OCI-LY1 (cell line): ENCODE results near the gene ZKSCAN8.
A peak's percentile ranks its signal among the peaks of the same experiment; 100 is the strongest.

Experiments
- H2AFZ ChIP-seq: fragments of 200-600 bp; sonication (generic), shearing (Covaris generic); 2 replicates; pipeline ENCODE4 v1.6.0; 2014; ENCODE audit warnings: antibody characterized with exemption, mild to moderate bottlenecking, low read length
- H3F3A ChIP-seq: fragments of 200-600 bp; sonication (generic), shearing (Covaris generic); 2 replicates; pipeline ENCODE4 v1.6.0; 2014; ENCODE audit warnings: mild to moderate bottlenecking, antibody characterized with exemption, low read length, moderate library complexity; ENCODE audit not compliant: insufficient read depth
- H3K27ac ChIP-seq: fragments of 200-600 bp; sonication (generic); 2 replicates; pipeline ENCODE4 v1.5.1; 2014; ENCODE audit warnings: low read length, mixed run types, mild to moderate bottlenecking, low read depth; ENCODE audit not compliant: poor library complexity, severe bottlenecking
- H3K27me3 ChIP-seq: fragments of 200-600 bp; sonication (generic); 2 replicates; pipeline ENCODE4 v1.6.0; 2014; ENCODE audit warnings: antibody characterized with exemption, mild to moderate bottlenecking, low read length, moderate library complexity; ENCODE audit not compliant: insufficient read depth
- H3K36me3 ChIP-seq: fragments of 200-600 bp; sonication (generic); 2 replicates; pipeline ENCODE4 v1.6.1; 2014; ENCODE audit warnings: mild to moderate bottlenecking, antibody characterized with exemption, low read length, moderate library complexity, mixed read lengths; ENCODE audit not compliant: insufficient read depth
- H3K4me1 ChIP-seq: fragments of 200-600 bp; sonication (generic); 2 replicates; pipeline ENCODE4 v1.5.1; 2014; ENCODE audit warnings: mild to moderate bottlenecking, low read length, moderate library complexity; ENCODE audit not compliant: insufficient read depth, severe bottlenecking
- H3K4me2 ChIP-seq: fragments of 200-600 bp; sonication (generic), shearing (Covaris generic); 2 replicates; pipeline ENCODE4 v1.6.1; 2014; ENCODE audit warnings: low read length
- H3K4me3 ChIP-seq: fragments of 200-600 bp; sonication (generic); 2 replicates; pipeline ENCODE4 v1.5.1; 2014; ENCODE audit warnings: low read length, low read depth, mild to moderate bottlenecking, mixed read lengths; ENCODE audit not compliant: poor library complexity, severe bottlenecking
- H3K79me2 ChIP-seq: fragments of 200-600 bp; shearing (Covaris generic); 2 replicates; pipeline ENCODE4 v1.6.1; 2016; ENCODE audit warnings: mixed run types, low read length, mixed read lengths; ENCODE audit not compliant: insufficient read depth
- H3K9ac ChIP-seq: fragments of 200-600 bp; sonication (generic), shearing (Covaris generic); 2 replicates; pipeline ENCODE4 v1.6.1; 2014; ENCODE audit warnings: mild to moderate bottlenecking, low read length, mixed read lengths
- H3K9me2 ChIP-seq: fragments of 200-600 bp; sonication (generic), shearing (Covaris generic); 2 replicates; pipeline ENCODE4 v1.6.1; 2014; ENCODE audit warnings: low read depth, mild to moderate bottlenecking, low read length, mixed read lengths
- H3K9me3 ChIP-seq: fragments of 200-600 bp; shearing (Covaris generic); 2 replicates; pipeline ENCODE4 v1.6.1; 2014; ENCODE audit warnings: low read length, mixed read lengths
- H4K20me1 ChIP-seq: fragments of 200-600 bp; sonication (generic), shearing (Covaris generic); 2 replicates; pipeline ENCODE4 v1.6.0; 2016; ENCODE audit warnings: mild to moderate bottlenecking, low read length; ENCODE audit not compliant: insufficient read depth
- CTCF ChIP-seq: fragments of 200-600 bp; sonication (generic), shearing (Covaris generic); IDR thresholded peaks from 2 replicates; pipeline ENCODE4 v1.5.1; 2017; ENCODE audit warnings: mild to moderate bottlenecking, antibody characterized with exemption, low read length, moderate library complexity, mixed read lengths
- EZH2 ChIP-seq: fragments of 200-600 bp; sonication (generic), shearing (Covaris generic); IDR thresholded peaks from 2 replicates; pipeline ENCODE4 v1.8.0; 2017; ENCODE audit warnings: borderline replicate concordance, mixed run types, mild to moderate bottlenecking, antibody characterized with exemption, low read length, moderate library complexity, mixed read lengths

The ZKSCAN8 gene

GRCh38 chr6:28140616-28141015, 1.1 kb upstream of the ZKSCAN8 start:
- no peak overlapping the region for H2AFZ ChIP-seq
- H3F3A ChIP-seq, result no peaks in the 10 kb centered on the region
- H3K4me1 ChIP-seq, result peaks cover 39% of the 10 kb centered on the region
- no peak overlapping the region for H3K27ac ChIP-seq
- no peak overlapping the region for H3K9ac ChIP-seq
- no peak overlapping the region for H3K4me3 ChIP-seq
- no peak for TF ChIP-seq CTCF
- TF ChIP-seq EZH2, result no peak
- H3K79me2 ChIP-seq, result peaks cover 32% of the 10 kb centered on the region
- H3K27me3 ChIP-seq, result no peaks in the 10 kb centered on the region
- H3K9me2 ChIP-seq, result no peaks in the 10 kb centered on the region
- 0 out of 2 replicates have a peak overlapping the region, but pooled peaks have one; percentile 22 for H3K4me2 ChIP-seq
- H3K36me3 ChIP-seq, result peaks cover 12% of the 10 kb centered on the region
- H4K20me1 ChIP-seq, result no peaks in the 10 kb centered on the region
- no peaks in the 10 kb centered on the region for H3K9me3 ChIP-seq

- Histone ChIP-seq H4K20me1 (no peaks in the 10 kb centered on the region), H3K9me2 (no peaks in the 10 kb centered on the region), H3K9ac (peak overlapping the region; percentile 88), H3K79me2 (peaks cover 24% of the 10 kb centered on the region), H3K4me1 (peaks cover 31% of the 10 kb centered on the region), H3K9me3 (no peaks in the 10 kb centered on the region), H3K36me3 (peaks cover 29% of the 10 kb centered on the region), H3F3A (no peaks in the 10 kb centered on the region), H3K27ac (peak overlapping the region; percentile 62), H3K27me3 (no peaks in the 10 kb centered on the region), H2AFZ (no peak overlapping the region), H3K4me2 (peak overlapping the region; percentile 89), H3K4me3 (peak overlapping the region; percentile 91)
- TF ChIP-seq CTCF, result no peak
- TF ChIP-seq EZH2, result no peak
These were observed 763 bp downstream of the ZKSCAN8 start for GRCh38 chr6:28142446-28142845.

- H3K9me2 ChIP-seq, result no peaks in the 10 kb centered on the region
- no peak overlapping the region for H3K4me2 ChIP-seq
- TF ChIP-seq EZH2, result no peak
- no peak for TF ChIP-seq CTCF
- no peaks in the 10 kb centered on the region for H3F3A ChIP-seq
- peaks cover 24% of the 10 kb centered on the region for H3K79me2 ChIP-seq
- no peaks in the 10 kb centered on the region for H3K27me3 ChIP-seq
- no peak overlapping the region for H3K27ac ChIP-seq
- H3K4me1 ChIP-seq, result peaks cover 20% of the 10 kb centered on the region
- H4K20me1 ChIP-seq, result no peaks in the 10 kb centered on the region
- peaks cover 55% of the 10 kb centered on the region for H3K36me3 ChIP-seq
- no peaks in the 10 kb centered on the region for H3K9me3 ChIP-seq
- H2AFZ ChIP-seq, result no peak overlapping the region
- H3K9ac ChIP-seq, result no peak overlapping the region
- H3K4me3 ChIP-seq, result no peak overlapping the region
These were observed 3.5 kb downstream of the ZKSCAN8 start for GRCh38 chr6:28145231-28145630.
